HL-60 (cell line): ENCODE data around the gene SLC26A4.

ENCODE experiments used
- CTCF ChIP-seq: IDR thresholded peaks from one replicate; pipeline ENCODE4 v1.5.1; 2011; ENCODE audit warnings: low read length, control low read depth, inconsistent platforms; ENCODE audit not compliant: insufficient read depth
- GABPA ChIP-seq: IDR thresholded peaks from 2 replicates; pipeline ENCODE4 v1.6.1; 2012; ENCODE audit warnings: low read depth

- TF ChIP-seq CTCF (no peak), GABPA (no peak)
These were observed 40.6 kb downstream of the SLC26A4 start for GRCh38 chr7:107701191-107701590.
